OCI-LY7 (cell line): ENCODE results near the gene HERC2. TPM values are rescaled to one million over a fixed set of nuclear protein-coding genes. Genes with fewer than 3 reads are reported as not detected.
"Not testable (repeated sequence)": the region's sequence is repeated elsewhere in the genome, so short reads cannot be mapped to it uniquely, and the experiment has no call there.

Experiments
- BruUV-seq: library from RNA; stranded (reverse); fragments of 400-500 nt; replicated peaks from 2 replicates; lab custom pipeline; 2021; lab: Mats Ljungman, UMichigan
- CTCF ChIA-PET: fragments of 300-600 bp; sonication (Branson Sonifier 250); formaldehyde crosslinking; loops from one replicate; lab custom pipeline; 2022; ENCODE audit warnings: antibody characterized with exemption; ENCODE audit not compliant: unreplicated experiment; lab: Charles Lee
- POLR2A ChIA-PET: fragments of 300-600 bp; sonication (Branson Sonifier 250); formaldehyde crosslinking; loops from one replicate; lab custom pipeline; 2022; ENCODE audit warnings: antibody characterized with exemption; lab: Charles Lee
- DNase-seq: peaks from one replicate; pipeline ENCODE4 v3.0.0-alpha.2; 2015; ENCODE audit warnings: low spot score
- H2AFZ ChIP-seq: fragments of 200-600 bp; sonication (generic), shearing (Covaris generic); 2 replicates; pipeline ENCODE4 v1.6.1; 2014; ENCODE audit warnings: mild to moderate bottlenecking, antibody characterized with exemption, low read length, moderate library complexity
- H3K27ac ChIP-seq: fragments of 200-600 bp; sonication (generic); 2 replicates; pipeline ENCODE4 v1.5.1; 2014; ENCODE audit warnings: mixed run types, low read depth, mild to moderate bottlenecking, moderate library complexity, low read length, inconsistent platforms; ENCODE audit not compliant: poor library complexity, severe bottlenecking
- H3K36me3 ChIP-seq: fragments of 200-600 bp; sonication (generic); 2 replicates; pipeline ENCODE4 v1.6.1; 2014; ENCODE audit warnings: mild to moderate bottlenecking, antibody characterized with exemption, low read length, moderate library complexity, mixed read lengths; ENCODE audit not compliant: insufficient read depth
- H3K4me1 ChIP-seq: fragments of 200-600 bp; sonication (generic); 2 replicates; pipeline ENCODE4 v1.5.1; 2014; ENCODE audit warnings: mild to moderate bottlenecking, low read length; ENCODE audit not compliant: insufficient read depth, poor library complexity, severe bottlenecking
- H3K4me2 ChIP-seq: fragments of 200-600 bp; sonication (generic); 2 replicates; pipeline ENCODE4 v1.6.1; 2014; ENCODE audit warnings: mild to moderate bottlenecking, low read length
- H3K4me3 ChIP-seq: fragments of 200-600 bp; sonication (generic); 2 replicates; pipeline ENCODE4 v1.5.1; 2014; ENCODE audit warnings: mild to moderate bottlenecking, low read depth, low read length; ENCODE audit not compliant: poor library complexity, severe bottlenecking
- H3K79me2 ChIP-seq: fragments of 200-600 bp; sonication (generic); 2 replicates; pipeline ENCODE4 v1.6.1; 2016; ENCODE audit warnings: low read depth, mild to moderate bottlenecking, low read length, moderate library complexity, mixed read lengths; ENCODE audit not compliant: insufficient read depth
- H3K9me2 ChIP-seq: fragments of 200-600 bp; sonication (generic); 2 replicates; pipeline ENCODE4 v1.6.1; 2016; ENCODE audit warnings: mild to moderate bottlenecking, low read length, mixed read lengths; ENCODE audit not compliant: insufficient read depth
- H3K9me3 ChIP-seq: fragments of 200-600 bp; sonication (generic); 2 replicates; pipeline ENCODE4 v1.6.1; 2014; ENCODE audit warnings: mild to moderate bottlenecking, mixed run types, low read length, mixed read lengths
- H4K20me1 ChIP-seq: fragments of 200-600 bp; sonication (generic); 2 replicates; pipeline ENCODE4 v1.6.1; 2014; ENCODE audit warnings: mild to moderate bottlenecking, antibody characterized with exemption, low read length, moderate library complexity, mixed read lengths; ENCODE audit not compliant: insufficient read depth
- CTCF ChIP-seq: fragments of 200-600 bp; sonication (generic); conservative IDR thresholded peaks from 2 replicates; pipeline ENCODE4 v1.5.1; 2014; ENCODE audit warnings: mild to moderate bottlenecking, antibody characterized with exemption, low read length, moderate library complexity, mixed read lengths
- EZH2phosphoT487 ChIP-seq: fragments of 200-600 bp; sonication (generic); IDR thresholded peaks from 2 replicates; pipeline ENCODE4 v1.6.1; 2018; ENCODE audit warnings: low read depth, borderline replicate concordance, mild to moderate bottlenecking, mixed run types, antibody characterized with exemption, low read length, moderate library complexity, mixed read lengths
- intact Hi-C: fragments of 100-400 bp; cut with micrococcal nuclease; formaldehyde crosslinking; loops from one replicate; pipeline ENCODE4 v1.10.0; 2022; ENCODE audit not compliant: unreplicated experiment
- total RNA-seq, 2 experiments: library from RNA; depleted of rRNA in 1 of 2; stranded (reverse); fragments of >200 nt in 1 of 2; shearing (Covaris generic) in 1 of 2; gene quantifications; 2 replicates each; pipeline ENCODE4 v1.2.3, GENCODE V29; 2014 to 2022

HERC2 gene
- total RNA-seq, 2 experiments from 2014 or later: 55.5 to 94.0 TPM

- Histone ChIP-seq H3K4me2 (no peak overlapping the region), H3K27ac (no peak overlapping the region), H2AFZ (no peak overlapping the region), H4K20me1 (no peaks in the 10 kb centered on the region), H3K9me3 (no peaks in the 10 kb centered on the region), H3K79me2 (no peaks in the 10 kb centered on the region), H3K36me3 (peaks cover 9% of the 10 kb centered on the region), H3K9me2 (no peaks in the 10 kb centered on the region), H3K4me1 (no peaks in the 10 kb centered on the region), H3K4me3 (no peak overlapping the region)
- no TSS peak for BruUV-seq
- POLR2A ChIA-PET: no interaction called here
- intact Hi-C loops: no loop called here
- TF ChIP-seq CTCF (no peak), EZH2phosphoT487 (no peak)
- CTCF ChIA-PET: interaction anchor here (0.6 kb wide), 1 partner anchor 69 kb away, joined by 11 read pairs; no protein-coding TSS in a partner anchor
- no peak for DNase-seq
Observed at GRCh38 chr15:28154283-28154682, 167.7 kb downstream of the HERC2 start.

GRCh38 chr15:28153492-28154119 lies 168.4 kb downstream of the HERC2 start:
- BruUV-seq: no TSS peak
- DNase-seq: no peak
- Histone ChIP-seq H3K4me3 (no peak overlapping the region), H3K4me2 (no peak overlapping the region), H3K79me2 (no peaks in the 10 kb centered on the region; the same call in 1 of the 2 replicates), H3K9me3 (no peaks in the 10 kb centered on the region), H3K9me2 (no peaks in the 10 kb centered on the region), H4K20me1 (no peaks in the 10 kb centered on the region), H3K4me1 (no peaks in the 10 kb centered on the region), H3K27ac (no peak overlapping the region), H2AFZ (no peak overlapping the region), H3K36me3 (peaks cover 9% of the 10 kb centered on the region)
- CTCF ChIA-PET: interaction anchor here (0.6 kb wide), 1 partner anchor 68 kb away, joined by 11 read pairs; no protein-coding TSS in a partner anchor
- POLR2A ChIA-PET: interaction anchor here (0.6 kb wide), 1 partner anchor 684 kb away, joined by 3 read pairs; no protein-coding TSS in a partner anchor
- intact Hi-C loops: no loop called here
- TF ChIP-seq EZH2phosphoT487 (no peak), CTCF (no peak)

GRCh38 chr15:28152538-28152923 lies 169.4 kb downstream of the HERC2 start:
- H2AFZ ChIP-seq, H4K20me1 ChIP-seq, CTCF ChIA-PET, H3K79me2 ChIP-seq, H3K4me3 ChIP-seq, H3K4me1 ChIP-seq, POLR2A ChIA-PET, DNase-seq, H3K9me2 ChIP-seq, intact Hi-C loops, H3K27ac ChIP-seq, H3K36me3 ChIP-seq, BruUV-seq, H3K4me2 ChIP-seq, H3K9me3 ChIP-seq: not testable (repeated sequence)

GRCh38 chr15:28151864-28152537 lies 170.0 kb downstream of the HERC2 start:
- H3K4me1 ChIP-seq, H3K4me3 ChIP-seq, POLR2A ChIA-PET, H3K4me2 ChIP-seq, H3K9me3 ChIP-seq, BruUV-seq, H2AFZ ChIP-seq, H3K79me2 ChIP-seq, H3K36me3 ChIP-seq, intact Hi-C loops, H4K20me1 ChIP-seq, CTCF ChIA-PET, H3K9me2 ChIP-seq, DNase-seq, H3K27ac ChIP-seq: not testable (repeated sequence)
